Bronchial smooth muscle cell (primary cell): ENCODE results near the gene PCDHGA3. TPM values are rescaled to one million over a fixed set of nuclear protein-coding genes. Genes with fewer than 3 reads are reported as not detected.

Experiments used
- total RNA-seq: library from RNA; depleted of rRNA; stranded (reverse); fragments of >200 nt; gene quantifications from 2 replicates; pipeline ENCODE4 v1.2.1, GENCODE V29; 2014

PCDHGA3 gene
- total RNA-seq, result 1.0 and 1.9 TPM in 2 replicates

GRCh38 chr5:141343242-141343952 is at the start of gene PCDHGA3:
Gene PCDHGA3, plus strand, starts transcription at chr5:141343829. Its CDS starts 205 bp downstream, at chr5:141344034.

DNA sequence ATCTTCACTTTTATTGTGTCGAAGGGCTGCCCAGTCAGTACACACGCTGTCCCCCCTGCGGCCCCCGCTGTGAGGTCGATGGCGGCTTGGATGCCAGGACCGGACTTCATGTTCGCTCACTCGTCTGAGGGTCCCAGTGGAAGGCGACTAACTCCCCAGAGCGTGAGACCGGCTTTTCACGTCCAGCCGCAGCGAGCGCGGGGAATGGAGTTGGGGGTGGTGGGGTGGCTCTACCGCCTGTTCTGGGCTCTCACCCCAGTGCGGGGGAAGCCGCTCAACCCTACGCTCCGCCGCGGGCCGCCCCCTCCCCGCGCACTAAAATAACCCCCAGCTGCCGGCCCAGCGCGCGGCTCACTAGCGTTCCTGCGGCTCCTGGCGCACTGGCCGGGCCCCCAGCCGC is 39.9 kb upstream of the PCDHGA3 start, which contains the start of gene SLC25A2:
TSS of gene SLC25A2 (minus strand) at position 294 of the 400 bp plus-strand sequence. CDS start at position 110, 184 bp downstream.

GRCh38 chr5:141320225-141321169 is 23.1 kb upstream of the PCDHGA3 start, which contains the start of gene TAF7:
Gene TAF7, minus strand, starts transcription at chr5:141320784. Its CDS starts 740 bp downstream, at chr5:141320044.

DNA sequence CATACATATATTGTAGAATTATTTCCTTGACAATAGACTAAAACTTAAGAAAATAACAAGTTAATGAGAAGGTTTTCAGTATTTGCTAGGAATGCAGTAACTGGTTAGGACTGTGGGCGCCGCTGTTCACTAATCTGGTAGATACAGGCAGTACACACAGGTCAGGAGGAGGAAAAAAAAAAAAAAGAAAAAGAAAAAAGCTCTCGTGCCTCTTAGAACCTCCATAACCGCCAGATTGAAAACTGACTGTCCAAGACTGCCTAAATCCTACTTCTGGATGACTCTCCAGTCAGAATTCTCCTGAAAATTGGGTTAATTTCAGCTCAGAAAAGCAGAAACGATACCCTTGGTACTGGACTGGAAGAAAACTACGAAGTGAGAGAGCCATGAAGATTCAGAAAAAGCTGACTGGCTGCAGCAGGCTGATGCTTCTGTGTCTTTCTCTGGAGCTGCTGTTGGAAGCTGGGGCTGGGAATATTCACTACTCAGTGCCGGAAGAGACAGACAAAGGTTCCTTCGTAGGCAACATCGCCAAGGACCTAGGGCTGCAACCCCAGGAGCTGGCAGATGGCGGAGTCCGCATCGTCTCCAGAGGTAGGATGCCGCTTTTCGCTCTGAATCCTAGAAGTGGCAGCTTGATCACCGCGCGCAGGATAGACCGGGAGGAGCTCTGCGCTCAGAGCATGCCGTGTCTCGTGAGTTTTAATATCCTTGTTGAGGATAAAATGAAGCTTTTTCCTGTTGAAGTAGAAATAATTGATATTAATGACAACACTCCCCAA is 13.1 kb upstream of the PCDHGA3 start, which contains the start of gene PCDHGA1:
TSS of gene PCDHGA1 (plus strand) at position 216 of the 782 bp plus-strand sequence.

GRCh38 chr5:141338538-141339306 is 4.9 kb upstream of the PCDHGA3 start, which contains the start of gene PCDHGA2:
Gene PCDHGA2, plus strand, starts transcription at chr5:141338760.

GRCh38 chr5:141349917-141350619 is 6.4 kb downstream of the PCDHGA3 start, which contains the start of gene PCDHGB1:
Gene PCDHGB1, plus strand, starts transcription at chr5:141350099. Its CDS starts 162 bp downstream, at chr5:141350261.

DNA sequence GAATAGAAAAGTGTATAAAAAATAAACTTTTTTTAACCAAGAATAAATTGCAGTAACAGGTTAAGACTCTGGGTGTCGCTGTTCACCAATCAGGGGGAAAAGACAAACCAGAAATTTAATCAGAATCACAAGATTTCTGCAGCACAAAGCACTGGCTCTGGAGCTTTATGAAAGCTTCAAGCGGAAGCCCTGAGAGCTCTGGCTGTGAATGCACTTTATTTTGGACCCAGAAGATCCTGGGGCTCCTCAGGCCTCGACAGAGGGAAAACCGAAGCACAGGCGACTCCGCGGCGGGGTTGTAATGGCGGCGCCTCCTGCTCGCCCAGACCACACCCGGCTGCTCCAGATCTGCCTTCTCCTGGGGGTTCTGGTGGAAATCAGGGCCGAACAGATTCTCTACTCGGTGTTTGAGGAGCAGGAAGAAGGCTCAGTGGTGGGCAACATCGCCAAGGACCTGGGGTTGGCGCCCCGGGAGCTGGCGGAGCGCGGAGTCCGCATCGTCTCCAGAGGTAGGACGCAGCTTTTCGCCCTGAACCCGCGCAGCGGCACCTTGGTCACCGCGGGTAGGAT is 11.4 kb downstream of the PCDHGA3 start, which contains the start of gene PCDHGA4:
TSS of gene PCDHGA4 (plus strand) at position 122 of the 570 bp plus-strand sequence. CDS start at position 209, 87 bp downstream.

GRCh38 chr5:141359790-141360426 is 16.3 kb downstream of the PCDHGA3 start, which contains the start of gene PCDHGB2:
Gene PCDHGB2, plus strand, starts transcription at chr5:141359994. Its CDS starts 142 bp downstream, at chr5:141360136.

GRCh38 chr5:141363952-141364660 is 20.5 kb downstream of the PCDHGA3 start, which contains the start of gene PCDHGA5:
Gene PCDHGA5, plus strand, starts transcription at chr5:141364162. Its CDS starts 169 bp downstream, at chr5:141364331.

DNA sequence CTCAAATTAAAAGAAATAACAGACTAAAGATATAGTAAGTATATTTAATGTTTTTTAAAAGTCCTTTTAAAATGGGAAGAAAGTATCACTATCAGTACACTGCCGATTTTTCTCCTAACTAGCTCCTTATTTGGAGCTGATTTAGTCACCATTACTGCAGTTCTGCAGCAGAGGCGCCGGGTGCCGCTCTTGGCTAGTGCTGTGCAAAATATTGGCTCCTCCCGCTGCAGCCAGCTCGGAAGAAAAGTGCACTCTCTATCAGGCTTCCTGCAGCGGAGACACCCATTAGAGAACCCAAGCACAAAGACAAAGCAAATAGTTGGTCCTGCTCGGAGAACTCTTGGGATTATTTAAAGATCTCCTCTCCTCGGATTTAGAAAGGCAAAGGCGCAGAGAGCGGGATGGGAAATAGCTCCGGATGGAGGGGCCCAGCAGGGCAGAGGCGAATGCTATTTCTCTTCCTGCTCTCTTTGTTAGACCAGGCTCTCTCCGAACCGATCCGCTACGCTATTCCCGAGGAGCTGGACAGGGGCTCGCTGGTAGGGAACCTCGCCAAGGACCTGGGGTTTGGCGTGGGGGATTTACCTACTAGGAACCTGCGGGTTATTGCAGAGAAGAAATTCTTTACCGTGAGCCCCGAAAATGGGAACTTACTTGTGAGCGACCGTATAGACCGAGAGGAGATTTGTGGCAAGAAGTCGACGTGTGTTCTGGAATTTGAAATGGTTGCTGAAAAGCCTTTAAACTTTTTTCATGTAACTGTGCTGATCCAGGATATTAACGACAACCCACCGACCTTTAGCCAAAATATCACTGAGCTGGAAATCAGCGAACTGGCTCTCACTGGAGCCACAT is 26.6 kb downstream of the PCDHGA3 start, which contains the start of gene PCDHGB3:
TSS of gene PCDHGB3 (plus strand) at position 249 of the 855 bp plus-strand sequence. CDS start at position 402, 153 bp downstream.

DNA sequence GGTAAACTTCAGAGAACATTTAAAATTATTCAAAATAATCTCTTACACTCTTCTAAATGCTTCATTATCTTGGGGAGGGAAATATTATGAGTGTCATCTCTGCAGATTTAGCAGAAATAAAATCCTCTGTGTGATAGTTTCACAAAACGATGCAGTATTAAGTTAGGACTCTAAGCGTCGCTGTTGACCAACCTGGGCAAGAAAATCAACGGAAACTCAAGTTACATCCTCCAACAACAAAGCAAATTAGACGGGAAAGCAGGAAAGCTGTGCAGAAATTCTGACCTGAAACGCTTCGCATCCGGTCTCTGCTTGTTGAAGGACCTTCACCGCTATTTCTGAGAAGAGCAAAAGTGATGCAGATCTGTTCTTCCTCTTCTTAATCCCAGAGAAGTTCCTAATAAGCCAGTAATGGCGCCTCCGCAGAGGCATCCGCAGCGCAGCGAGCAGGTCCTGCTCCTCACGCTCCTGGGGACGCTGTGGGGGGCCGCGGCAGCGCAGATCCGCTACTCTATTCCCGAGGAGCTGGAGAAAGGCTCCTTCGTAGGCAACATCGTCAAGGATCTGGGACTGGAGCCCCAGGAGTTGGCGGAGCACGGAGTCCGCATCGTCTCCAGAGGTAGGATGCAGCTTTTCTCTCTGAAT is 30.2 kb downstream of the PCDHGA3 start, which contains the start of gene PCDHGA6:
TSS of gene PCDHGA6 (plus strand) at position 219 of the 645 bp plus-strand sequence. CDS start at position 412, 193 bp downstream.

DNA sequence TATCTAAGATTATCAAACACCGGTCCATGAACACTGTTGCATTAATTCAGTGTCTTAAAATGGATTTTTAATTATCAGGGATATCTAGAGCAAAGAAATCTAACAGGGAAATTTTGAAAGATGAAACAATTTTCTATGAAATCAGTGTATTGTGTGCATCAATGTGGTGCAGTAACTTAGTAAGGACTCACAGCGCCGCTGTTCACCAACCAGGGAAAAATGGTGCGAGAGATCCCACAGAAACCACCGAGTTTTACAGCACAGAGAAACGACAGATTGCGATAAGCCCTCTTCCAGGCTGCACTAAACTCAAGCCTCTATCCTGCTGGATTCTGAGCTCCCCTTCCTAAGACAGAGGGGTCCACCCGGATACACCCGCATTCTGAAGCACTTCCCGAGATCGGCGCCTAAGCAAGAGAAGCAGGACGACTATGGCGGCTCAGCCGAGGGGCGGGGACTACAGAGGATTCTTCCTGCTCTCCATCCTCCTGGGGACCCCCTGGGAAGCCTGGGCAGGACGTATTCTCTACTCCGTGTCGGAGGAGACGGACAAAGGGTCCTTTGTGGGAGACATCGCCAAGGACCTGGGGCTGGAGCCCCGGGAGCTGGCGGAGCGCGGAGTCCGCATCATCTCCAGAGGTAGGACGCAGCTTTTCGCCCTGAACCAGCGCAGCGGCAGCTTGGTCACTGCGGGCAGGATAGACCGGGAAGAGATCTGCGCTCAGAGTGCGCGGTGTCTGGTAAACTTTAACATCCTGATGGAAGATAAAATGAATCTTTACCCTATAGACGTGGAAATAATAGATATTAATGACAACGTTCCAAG is 39.1 kb downstream of the PCDHGA3 start, which contains the start of gene PCDHGA7:
TSS of gene PCDHGA7 (plus strand) at position 274 of the 826 bp plus-strand sequence. CDS start at position 432, 158 bp downstream.

DNA sequence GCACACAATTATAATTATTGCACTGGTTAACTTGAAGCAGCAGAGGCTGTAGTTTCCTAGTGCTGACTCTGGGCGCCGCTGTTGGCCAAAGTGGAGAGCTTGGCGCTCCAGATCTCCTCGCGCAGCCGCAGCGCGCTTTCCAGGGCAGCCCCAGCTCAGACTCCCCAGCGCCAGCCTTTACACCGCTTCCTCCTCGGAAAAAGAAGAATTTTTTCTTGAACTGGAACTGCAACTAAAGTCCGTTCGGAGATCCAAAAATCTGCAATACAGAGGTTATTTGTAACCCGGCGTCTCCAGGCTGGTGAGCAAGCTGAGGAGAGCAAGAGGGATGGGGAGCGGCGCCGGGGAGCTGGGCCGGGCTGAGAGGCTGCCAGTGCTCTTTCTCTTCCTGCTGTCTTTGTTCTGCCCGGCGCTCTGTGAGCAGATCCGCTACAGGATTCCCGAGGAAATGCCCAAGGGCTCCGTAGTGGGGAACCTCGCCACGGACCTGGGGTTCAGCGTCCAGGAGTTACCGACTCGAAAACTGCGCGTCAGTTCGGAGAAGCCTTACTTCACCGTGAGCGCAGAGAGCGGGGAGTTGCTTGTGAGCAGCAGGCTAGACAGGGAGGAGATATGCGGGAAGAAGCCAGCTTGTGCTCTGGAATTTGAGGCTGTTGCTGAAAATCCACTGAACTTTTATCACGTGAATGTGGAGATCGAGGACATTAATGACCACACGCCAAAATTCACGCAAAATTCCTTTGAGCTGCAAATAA is 44.1 kb downstream of the PCDHGA3 start, which contains the start of gene PCDHGB4:
TSS of gene PCDHGB4 (plus strand) at position 142 of the 755 bp plus-strand sequence. CDS start at position 329, 187 bp downstream.

DNA sequence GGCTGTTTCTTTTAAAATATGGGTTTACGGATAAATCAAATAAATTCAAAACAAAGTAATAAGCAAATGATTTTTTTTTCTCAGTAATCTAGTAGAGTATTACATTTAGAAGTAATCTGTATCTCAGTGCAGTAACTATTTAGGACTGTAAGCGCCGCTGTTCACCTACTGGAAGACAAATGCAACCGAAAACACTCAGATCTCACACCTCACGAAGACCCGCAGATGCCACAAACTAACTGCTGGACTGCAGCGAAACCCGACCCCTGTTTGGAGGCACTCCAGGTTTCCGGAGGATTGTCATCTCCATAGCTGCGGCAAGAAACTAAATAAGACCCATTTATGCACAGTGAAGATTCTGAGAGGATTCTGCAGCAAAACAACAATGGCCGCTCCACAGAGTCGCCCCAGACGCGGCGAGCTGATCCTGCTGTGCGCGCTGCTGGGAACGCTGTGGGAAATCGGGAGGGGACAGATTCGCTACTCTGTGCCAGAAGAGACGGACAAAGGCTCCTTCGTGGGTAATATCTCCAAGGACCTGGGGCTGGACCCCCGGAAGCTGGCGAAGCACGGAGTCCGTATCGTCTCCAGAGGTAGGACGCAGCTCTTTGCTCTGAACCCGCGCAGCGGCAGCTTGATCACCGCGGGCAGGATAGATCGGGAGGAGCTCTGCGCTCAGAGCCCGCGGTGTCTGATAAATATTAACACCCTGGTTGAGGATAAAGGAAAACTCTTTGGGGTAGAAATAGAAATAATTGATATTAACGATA is 49.0 kb downstream of the PCDHGA3 start, which contains the start of gene PCDHGA8:
TSS of gene PCDHGA8 (plus strand) at position 205 of the 770 bp plus-strand sequence. CDS start at position 386, 181 bp downstream.

